DOHH2 (cell line): Measurements from ENCODE around the gene CRYBG1.

Experiments
- H3F3A ChIP-seq: fragments of 200-600 bp; sonication (generic), shearing (Covaris generic); 2 replicates; pipeline ENCODE4 v1.6.0; 2016; ENCODE audit warnings: antibody characterized with exemption, mild to moderate bottlenecking; ENCODE audit not compliant: control insufficient read depth, insufficient read depth
- H3K27ac ChIP-seq: fragments of 200-600 bp; sonication (generic); 2 replicates; pipeline ENCODE4 v1.5.1; 2014; ENCODE audit warnings: low read depth, mild to moderate bottlenecking, low read length, moderate library complexity
- H3K27me3 ChIP-seq: fragments of 200-600 bp; sonication (generic); 2 replicates; pipeline ENCODE4 v1.6.1; 2014; ENCODE audit warnings: mild to moderate bottlenecking, low read length, mixed read lengths; ENCODE audit not compliant: control insufficient read depth
- H3K36me3 ChIP-seq: fragments of 200-600 bp; sonication (generic); 2 replicates; pipeline ENCODE4 v1.6.1; 2014; ENCODE audit warnings: mild to moderate bottlenecking, low read length, moderate library complexity, mixed read lengths; ENCODE audit not compliant: control insufficient read depth
- H3K4me1 ChIP-seq: fragments of 200-600 bp; sonication (generic); 2 replicates; pipeline ENCODE4 v1.6.1; 2014; ENCODE audit warnings: mild to moderate bottlenecking, low read length, mixed read lengths; ENCODE audit not compliant: control insufficient read depth
- H3K4me2 ChIP-seq: fragments of 200-600 bp; sonication (generic); 2 replicates; pipeline ENCODE4 v1.6.0; 2014; ENCODE audit warnings: mild to moderate bottlenecking, low read length, moderate library complexity
- H3K4me3 ChIP-seq: fragments of 200-600 bp; sonication (generic); 2 replicates; pipeline ENCODE4 v1.5.1; 2014; ENCODE audit warnings: mild to moderate bottlenecking, low read length, mixed read lengths
- H3K79me2 ChIP-seq: fragments of 200-600 bp; sonication (generic); 2 replicates; pipeline ENCODE4 v1.6.1; 2014; ENCODE audit warnings: mild to moderate bottlenecking, low read length, mixed read lengths; ENCODE audit not compliant: control insufficient read depth
- H3K9me2 ChIP-seq: fragments of 200-600 bp; sonication (generic); replicated peaks from 2 replicates; pipeline ENCODE4 v1.6.1; 2014; ENCODE audit warnings: mild to moderate bottlenecking, low read length, mixed read lengths; ENCODE audit not compliant: control insufficient read depth
- H3K9me3 ChIP-seq: fragments of 200-600 bp; sonication (generic); 2 replicates; pipeline ENCODE4 v1.6.1; 2014; ENCODE audit warnings: antibody characterized with exemption, low read length, mixed read lengths; ENCODE audit not compliant: control insufficient read depth, insufficient read depth
- H4K20me1 ChIP-seq: fragments of 200-600 bp; sonication (generic); 2 replicates; pipeline ENCODE4 v1.6.0; 2014; ENCODE audit warnings: low read depth, mild to moderate bottlenecking, antibody characterized with exemption, low read length, moderate library complexity; ENCODE audit not compliant: control insufficient read depth, insufficient read depth
- EZH2phosphoT487 ChIP-seq: fragments of 200-600 bp; sonication (generic); IDR thresholded peaks from 2 replicates; pipeline ENCODE4 v1.6.1; 2017; ENCODE audit warnings: borderline replicate concordance, mild to moderate bottlenecking, antibody characterized with exemption, low read length, moderate library complexity, mixed read lengths
- TF ChIP-seq, protein P1 (sequence below): fragments of 200-600 bp; sonication (generic); IDR thresholded peaks from one replicate; pipeline ENCODE4 v1.5.1; 2014; ENCODE audit warnings: antibody characterized with exemption, mild to moderate bottlenecking, low read depth, low read length; ENCODE audit not compliant: poor library complexity, severe bottlenecking

CRYBG1 gene

DNA sequence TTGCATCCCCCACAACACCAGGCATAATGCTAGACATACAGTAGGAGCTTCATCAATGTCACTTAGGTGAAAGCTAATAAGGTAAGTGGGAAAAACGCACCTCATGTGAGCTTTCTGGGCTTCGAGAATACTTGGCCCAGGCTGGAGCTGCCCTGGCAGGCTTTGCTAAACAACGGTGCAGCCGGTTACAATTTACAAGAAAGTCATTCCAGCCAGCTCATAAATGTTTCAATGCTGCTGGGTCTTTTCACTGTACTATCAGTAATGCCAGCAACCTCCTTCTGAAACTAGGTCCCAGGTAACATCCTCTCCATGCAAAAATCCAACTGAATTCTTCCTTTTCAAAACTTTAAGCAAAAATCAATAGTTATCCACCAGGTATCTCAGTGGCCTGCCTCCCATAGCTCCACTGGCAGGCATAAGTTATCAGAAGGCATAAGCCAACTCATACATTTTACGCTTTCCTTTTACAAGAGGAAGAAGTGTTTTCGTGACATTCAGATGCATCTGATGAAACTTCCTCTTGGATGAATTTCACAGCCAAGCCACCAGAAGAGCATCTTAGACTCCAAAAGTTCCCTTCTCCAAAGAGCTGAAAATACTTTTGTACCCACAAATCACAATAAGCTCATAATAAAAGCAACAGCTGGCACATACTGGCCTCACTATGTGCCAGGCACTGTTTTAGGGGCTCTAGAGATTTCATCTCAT is 212.5 kb downstream of the CRYBG1 start:
- Histone ChIP-seq H3K9me2 (no peaks in the 10 kb centered on the region), H3K9me3 (no peaks in the 10 kb centered on the region), H3F3A (peaks cover 5% of the 10 kb centered on the region; the same call in 1 of the 2 replicates), H3K27ac (no peak overlapping the region), H3K4me2 (no peak overlapping the region), H3K4me3 (no peak overlapping the region), H3K79me2 (no peaks in the 10 kb centered on the region), H3K27me3 (no peaks in the 10 kb centered on the region), H3K4me1 (no peaks in the 10 kb centered on the region), H4K20me1 (no peaks in the 10 kb centered on the region), H3K36me3 (peaks cover 39% of the 10 kb centered on the region)
- TF ChIP-seq, protein P1, sequence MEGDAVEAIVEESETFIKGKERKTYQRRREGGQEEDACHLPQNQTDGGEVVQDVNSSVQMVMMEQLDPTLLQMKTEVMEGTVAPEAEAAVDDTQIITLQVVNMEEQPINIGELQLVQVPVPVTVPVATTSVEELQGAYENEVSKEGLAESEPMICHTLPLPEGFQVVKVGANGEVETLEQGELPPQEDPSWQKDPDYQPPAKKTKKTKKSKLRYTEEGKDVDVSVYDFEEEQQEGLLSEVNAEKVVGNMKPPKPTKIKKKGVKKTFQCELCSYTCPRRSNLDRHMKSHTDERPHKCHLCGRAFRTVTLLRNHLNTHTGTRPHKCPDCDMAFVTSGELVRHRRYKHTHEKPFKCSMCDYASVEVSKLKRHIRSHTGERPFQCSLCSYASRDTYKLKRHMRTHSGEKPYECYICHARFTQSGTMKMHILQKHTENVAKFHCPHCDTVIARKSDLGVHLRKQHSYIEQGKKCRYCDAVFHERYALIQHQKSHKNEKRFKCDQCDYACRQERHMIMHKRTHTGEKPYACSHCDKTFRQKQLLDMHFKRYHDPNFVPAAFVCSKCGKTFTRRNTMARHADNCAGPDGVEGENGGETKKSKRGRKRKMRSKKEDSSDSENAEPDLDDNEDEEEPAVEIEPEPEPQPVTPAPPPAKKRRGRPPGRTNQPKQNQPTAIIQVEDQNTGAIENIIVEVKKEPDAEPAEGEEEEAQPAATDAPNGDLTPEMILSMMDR: no peak
- no peak for TF ChIP-seq EZH2phosphoT487

DNA sequence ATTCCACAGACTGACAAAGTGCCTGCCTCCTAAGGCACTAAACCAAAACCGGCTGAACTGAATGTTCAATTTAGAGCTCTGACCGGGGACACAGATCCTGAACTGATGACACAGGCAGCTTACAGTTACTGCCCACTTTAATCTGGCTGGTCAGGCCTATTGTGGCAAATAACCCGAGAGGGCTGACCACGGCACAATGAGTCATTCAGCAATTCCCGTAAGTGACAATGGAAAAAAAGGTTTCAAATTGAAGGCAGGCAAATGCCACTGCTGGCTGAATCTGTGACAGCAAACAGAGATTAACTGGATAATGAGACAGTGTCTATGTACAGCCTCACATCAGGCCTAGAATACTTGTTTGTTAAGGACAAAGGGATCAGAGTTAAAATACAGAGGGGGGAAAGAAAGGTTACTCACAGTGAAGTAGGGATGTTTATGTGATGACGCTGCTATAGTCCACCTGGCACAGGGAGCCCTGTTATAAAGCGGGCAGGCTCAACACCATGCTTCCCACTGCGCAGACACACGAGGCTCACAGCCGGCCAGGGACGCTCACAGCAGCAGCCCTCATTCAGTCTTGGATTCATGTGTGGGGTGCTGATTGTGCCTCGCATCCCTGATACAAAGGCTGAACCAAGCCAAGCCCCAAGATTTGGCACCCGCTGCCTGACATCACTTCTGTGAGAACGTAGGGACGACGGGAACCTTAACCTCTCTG is 214.4 kb downstream of the CRYBG1 start:
- no peak overlapping the region for H3K4me2 ChIP-seq
- no peak overlapping the region for H3K27ac ChIP-seq
- no peaks in the 10 kb centered on the region for H3K79me2 ChIP-seq
- H3K9me3 ChIP-seq: no peaks in the 10 kb centered on the region
- peaks cover 22% of the 10 kb centered on the region for H3K36me3 ChIP-seq
- no peaks in the 10 kb centered on the region for H3K4me1 ChIP-seq
- TF ChIP-seq, protein P1: no peak
- no peak for TF ChIP-seq EZH2phosphoT487
- H3F3A ChIP-seq: peaks cover 5% of the 10 kb centered on the region; the same call in 1 of the 2 replicates
- H4K20me1 ChIP-seq: no peaks in the 10 kb centered on the region
- H3K4me3 ChIP-seq: no peak overlapping the region
- H3K27me3 ChIP-seq: no peaks in the 10 kb centered on the region
- no peaks in the 10 kb centered on the region for H3K9me2 ChIP-seq

DNA sequence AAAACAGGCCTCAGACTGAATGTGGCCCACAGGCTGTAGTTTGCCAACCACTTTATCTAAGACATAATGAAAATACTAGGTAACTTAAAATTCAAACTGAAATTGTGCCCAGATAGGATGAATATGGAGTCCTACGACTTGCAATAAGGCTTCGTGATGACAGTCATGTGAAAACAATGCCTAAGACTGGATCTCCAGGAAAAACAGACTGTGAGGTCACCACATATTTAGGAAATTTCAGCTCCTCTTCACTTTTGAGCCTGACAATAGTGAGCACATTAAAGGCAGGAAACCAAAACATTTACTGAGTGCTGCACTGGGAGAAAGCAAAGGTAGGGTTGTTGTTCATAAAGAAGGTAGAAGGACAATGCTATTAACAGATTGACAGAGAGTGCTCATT is 218.8 kb downstream of the CRYBG1 start:
- no peak overlapping the region for H3K4me3 ChIP-seq

More for the DNA sequence above, 218.8 kb downstream of the CRYBG1 start:
- Histone ChIP-seq H3K79me2 (no peaks in the 10 kb centered on the region), H4K20me1 (no peaks in the 10 kb centered on the region), H3K4me2 (no peak overlapping the region), H3K27ac (no peak overlapping the region), H3K9me3 (no peaks in the 10 kb centered on the region), H3F3A (no peaks in the 10 kb centered on the region), H3K36me3 (peaks cover 28% of the 10 kb centered on the region; the same call in 1 of the 2 replicates), H3K4me1 (no peaks in the 10 kb centered on the region), H3K9me2 (no peaks in the 10 kb centered on the region), H3K27me3 (no peaks in the 10 kb centered on the region)
- TF ChIP-seq, protein P1: no peak
- TF ChIP-seq EZH2phosphoT487: no peak
